Neural crest cell (in vitro differentiated cells): Measurements from ENCODE around the gene PFN1. TPM values are rescaled to one million over a fixed set of nuclear protein-coding genes. Genes with fewer than 3 reads are reported as not detected.

Experiments used
- DNase-seq: peaks from one replicate; pipeline ENCODE4 v3.0.0; 2021; ENCODE audit warnings: low read depth, mixed read lengths, low spot score
- H3K27ac Mint-ChIP-seq: one replicate; pipeline ENCODE4 v1.8.0; 2021; ENCODE audit warnings: mild to moderate bottlenecking, mixed read lengths; ENCODE audit not compliant: unreplicated experiment
- H3K27me3 Mint-ChIP-seq: 2 replicates; pipeline ENCODE4 v1.8.0; 2021; ENCODE audit warnings: low read depth, mild to moderate bottlenecking, mixed read lengths
- H3K36me3 Mint-ChIP-seq: 2 replicates; pipeline ENCODE4 v1.8.0; 2021; ENCODE audit warnings: low read depth, mild to moderate bottlenecking, mixed read lengths
- H3K4me1 Mint-ChIP-seq: 2 replicates; pipeline ENCODE4 v1.8.0; 2021; ENCODE audit warnings: mixed read lengths
- H3K4me3 Mint-ChIP-seq: one replicate; pipeline ENCODE4 v1.8.0; 2021; ENCODE audit warnings: mild to moderate bottlenecking, mixed read lengths
- H3K9me3 Mint-ChIP-seq: 2 replicates; pipeline ENCODE4 v1.8.0; 2021; ENCODE audit warnings: mixed read lengths
- total RNA-seq: library from RNA; stranded (reverse); gene quantifications from 2 replicates; pipeline ENCODE4 v1.2.1, GENCODE V29; 2021
- TF ChIP-seq, protein P1 (sequence below): fragments of 200-600 bp; sonication (generic); conservative IDR thresholded peaks from 2 replicates; pipeline ENCODE4 v1.5.0; 2021; ENCODE audit warnings: antibody characterized with exemption, mild to moderate bottlenecking

PFN1 gene
- total RNA-seq, 1 donor from 2014 or later = 630 TPM

GRCh38 chr17:4942760-4943508 lies 5.4 kb downstream of the PFN1 start:
- peak overlapping the region; percentile 96 for H3K4me3 Mint-ChIP-seq
- H3K27me3 Mint-ChIP-seq = peaks cover 11% of the 10 kb centered on the region
- H3K9me3 Mint-ChIP-seq = no peaks in the 10 kb centered on the region
- peaks cover 20% of the 10 kb centered on the region for H3K36me3 Mint-ChIP-seq
- no peak overlapping the region for H3K27ac Mint-ChIP-seq
- peaks cover 63% of the 10 kb centered on the region for H3K4me1 Mint-ChIP-seq
- TF ChIP-seq, protein P1, sequence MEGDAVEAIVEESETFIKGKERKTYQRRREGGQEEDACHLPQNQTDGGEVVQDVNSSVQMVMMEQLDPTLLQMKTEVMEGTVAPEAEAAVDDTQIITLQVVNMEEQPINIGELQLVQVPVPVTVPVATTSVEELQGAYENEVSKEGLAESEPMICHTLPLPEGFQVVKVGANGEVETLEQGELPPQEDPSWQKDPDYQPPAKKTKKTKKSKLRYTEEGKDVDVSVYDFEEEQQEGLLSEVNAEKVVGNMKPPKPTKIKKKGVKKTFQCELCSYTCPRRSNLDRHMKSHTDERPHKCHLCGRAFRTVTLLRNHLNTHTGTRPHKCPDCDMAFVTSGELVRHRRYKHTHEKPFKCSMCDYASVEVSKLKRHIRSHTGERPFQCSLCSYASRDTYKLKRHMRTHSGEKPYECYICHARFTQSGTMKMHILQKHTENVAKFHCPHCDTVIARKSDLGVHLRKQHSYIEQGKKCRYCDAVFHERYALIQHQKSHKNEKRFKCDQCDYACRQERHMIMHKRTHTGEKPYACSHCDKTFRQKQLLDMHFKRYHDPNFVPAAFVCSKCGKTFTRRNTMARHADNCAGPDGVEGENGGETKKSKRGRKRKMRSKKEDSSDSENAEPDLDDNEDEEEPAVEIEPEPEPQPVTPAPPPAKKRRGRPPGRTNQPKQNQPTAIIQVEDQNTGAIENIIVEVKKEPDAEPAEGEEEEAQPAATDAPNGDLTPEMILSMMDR = no peak
- no peak for DNase-seq

GRCh38 chr17:4941319-4941610 lies 7.1 kb downstream of the PFN1 start:
- no peaks in the 10 kb centered on the region for H3K9me3 Mint-ChIP-seq
- H3K27ac Mint-ChIP-seq = peak overlapping the region; percentile 53
- TF ChIP-seq, protein P1 = no peak
- no peak for DNase-seq
- H3K36me3 Mint-ChIP-seq = peaks cover 19% of the 10 kb centered on the region
- H3K4me3 Mint-ChIP-seq = peak overlapping the region; percentile 96
- peaks cover 56% of the 10 kb centered on the region for H3K4me1 Mint-ChIP-seq
- peaks cover 11% of the 10 kb centered on the region for H3K27me3 Mint-ChIP-seq

DNA sequence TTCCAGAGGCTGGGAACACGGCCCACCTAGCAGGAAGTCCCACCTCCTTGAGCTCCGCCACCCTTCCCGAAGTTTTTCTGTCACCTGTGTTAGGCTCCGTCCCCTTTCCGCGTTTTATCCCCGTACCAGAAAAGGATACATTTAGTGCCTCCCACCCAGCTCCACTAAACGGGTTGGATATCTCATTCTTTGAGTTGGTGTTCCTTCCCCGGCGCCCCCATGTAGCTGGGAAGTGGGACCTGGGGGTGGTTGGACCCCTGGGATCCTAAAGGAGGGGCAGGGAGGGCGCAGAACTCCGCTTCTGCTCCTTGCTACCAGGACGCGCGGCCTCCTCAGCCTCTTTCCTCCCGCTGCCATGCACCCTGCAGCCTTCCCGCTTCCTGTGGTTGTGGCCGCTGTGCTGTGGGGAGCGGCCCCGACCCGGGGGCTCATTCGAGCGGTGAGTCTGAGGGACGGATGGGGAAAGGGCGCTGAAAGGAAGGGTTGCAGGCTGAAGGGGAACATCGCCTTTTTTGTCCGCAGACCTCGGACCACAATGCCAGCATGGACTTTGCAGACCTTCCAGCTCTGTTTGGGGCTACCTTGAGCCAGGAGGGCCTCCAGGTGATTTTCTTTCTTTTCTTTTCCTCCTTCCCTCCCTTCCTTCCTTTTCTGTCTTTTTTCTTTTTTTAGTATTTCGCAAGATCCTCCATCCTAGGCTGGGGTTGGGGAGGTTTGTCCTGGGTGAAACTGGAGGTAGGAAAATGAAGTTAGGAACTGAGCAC lies 7.6 kb downstream of the PFN1 start:
- peaks cover 21% of the 10 kb centered on the region for H3K36me3 Mint-ChIP-seq
- peaks cover 54% of the 10 kb centered on the region for H3K4me1 Mint-ChIP-seq
- H3K27me3 Mint-ChIP-seq = peaks cover 11% of the 10 kb centered on the region
- H3K27ac Mint-ChIP-seq = peak overlapping the region; percentile 99
- peak overlapping the region; percentile 96 for H3K4me3 Mint-ChIP-seq
- no peak for DNase-seq
- TF ChIP-seq, protein P1 = no peak
- H3K9me3 Mint-ChIP-seq = no peaks in the 10 kb centered on the region

DNA sequence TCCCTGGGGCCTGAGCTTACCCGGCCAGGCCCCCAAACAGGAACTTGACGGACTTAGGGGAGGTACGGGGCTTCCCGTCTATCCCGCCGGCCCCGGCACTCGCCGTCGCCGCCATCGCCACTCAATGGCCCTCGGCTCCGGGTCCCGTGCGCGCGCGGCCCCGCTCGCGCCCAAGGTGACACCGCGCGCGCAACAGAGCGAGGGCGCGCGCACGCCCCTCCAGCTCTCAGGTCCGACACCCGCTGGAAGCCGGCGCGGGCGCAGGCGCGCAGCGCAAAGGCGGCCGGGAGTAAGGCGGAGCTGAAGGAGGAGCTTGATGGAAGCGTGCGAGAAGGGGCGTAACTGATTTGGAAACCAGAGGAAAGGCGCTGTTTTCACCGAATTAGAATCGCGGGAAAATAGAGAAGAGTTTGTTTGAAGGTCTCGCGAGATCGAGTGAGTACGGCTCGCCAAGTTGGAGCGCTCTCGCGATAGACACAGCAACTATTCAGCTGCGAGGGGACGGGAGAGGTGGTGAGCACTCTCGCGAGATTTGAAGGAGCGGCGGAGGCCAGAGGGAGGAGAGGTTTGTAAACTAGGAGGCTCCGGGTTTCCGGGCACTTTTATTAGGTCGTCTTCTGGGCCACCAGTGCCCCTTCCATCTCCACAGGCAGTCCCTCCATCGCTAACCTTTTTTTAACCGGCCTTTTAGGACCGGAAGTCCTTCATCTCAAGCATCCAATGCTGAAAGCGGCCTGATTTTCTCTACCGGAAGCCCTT lies 8.4 kb downstream of the PFN1 start, which contains the start of the genes RNF167 and SLC25A11:
Gene RNF167 (plus strand): TSS at position 473 of the 759 bp plus-strand sequence. CDS start 642 bp downstream, outside the sequence.
Gene SLC25A11 (minus strand): TSS at position 251 of the 759 bp plus-strand sequence. CDS start 136 bp downstream, at position 115.
- H3K36me3 Mint-ChIP-seq = peaks cover 13% of the 10 kb centered on the region

DNA sequence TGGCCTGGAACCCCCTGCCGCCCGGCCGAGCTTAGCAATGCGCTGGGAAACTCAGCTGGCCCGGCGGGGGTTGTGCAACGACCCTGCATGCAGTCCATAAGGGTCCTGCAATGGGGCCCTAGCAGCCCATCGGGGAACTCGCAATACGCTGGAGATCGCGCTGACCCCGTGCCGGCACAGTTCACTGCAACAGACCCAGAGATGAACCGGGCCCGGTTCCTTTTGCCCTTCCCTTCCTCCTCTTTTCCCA lies 8.9 kb downstream of the PFN1 start:
- Mint-ChIP-seq H3K27ac (peak overlapping the region; percentile 96), H3K27me3 (peaks cover 6% of the 10 kb centered on the region), H3K4me3 (peak overlapping the region; percentile 96), H3K4me1 (peaks cover 48% of the 10 kb centered on the region), H3K9me3 (no peaks in the 10 kb centered on the region), H3K36me3 (peaks cover 12% of the 10 kb centered on the region)
- DNase-seq = peak; percentile 30
- TF ChIP-seq, protein P1 = no peak

More for the DNA sequence above, 8.4 kb downstream of the PFN1 start, which contains the start of the genes RNF167 and SLC25A11:
- Mint-ChIP-seq H3K27ac (peak within 1 kb of the TSS; percentile 99), H3K9me3 (no peaks in the 10 kb centered on the region), H3K4me3 (peak within 1 kb of the TSS; percentile 96), H3K4me1 (peaks cover 46% of the 10 kb centered on the region), H3K27me3 (peaks cover 6% of the 10 kb centered on the region)
- TF ChIP-seq, protein P1 = no peak
- DNase-seq = peak; percentile 91
